ENCODE measurements around the gene NKD1. TPM values are rescaled to one million over a fixed set of nuclear protein-coding genes. Genes with fewer than 3 reads are reported as not detected.

Gene NKD1
- total and polyA plus RNA-seq, 2 donors from 2014 or later, result 1.1 to 9.9 TPM

- Histone ChIP-seq H3K9ac (ENCODE audit: low read length in 3 of 3) (no peak overlapping the region), H3K4me1 (ENCODE audit: control insufficient read depth in 2 of 3, insufficient read depth in 2 of 3, low read depth in 1 of 3, low read length in 3 of 3) (peaks cover 0 to 6% (median 0%) of the 10 kb centered on the region in 3 donors), H3K4me3 (ENCODE audit: low read length in 3 of 3) (no peak overlapping the region), H3K27ac (ENCODE audit: low read depth in 2 of 2, low read length in 2 of 2) (no peak overlapping the region), H3K36me3 (ENCODE audit: control insufficient read depth in 2 of 3, insufficient read depth in 3 of 3, low read length in 3 of 3) (no peaks in the 10 kb centered on the region), H3K9me3 (ENCODE audit: control insufficient read depth in 2 of 3, insufficient read depth in 1 of 3, low read length in 3 of 3) (no peaks in the 10 kb centered on the region), H3K27me3 (ENCODE audit: control insufficient read depth, insufficient read depth, low read length) (no peaks in the 10 kb centered on the region)
- intact Hi-C loops (cut with DNase I), result no loop called here
- TF ChIP-seq CTCF (IDR thresholded peaks at IDR 0.05; ENCODE audit: borderline replicate concordance, extremely low read depth, insufficient read depth), result no peak
- DNase-seq (no peak), FAIRE-seq (no peak)
Observed at GRCh38 chr16:50610331-50611262, 62.4 kb downstream of the NKD1 start.

GRCh38 chr16:50611332-50611934, 63.2 kb downstream of the NKD1 start:
- Histone ChIP-seq H3K9me3 (ENCODE audit: control insufficient read depth in 2 of 3, insufficient read depth in 1 of 3, low read length in 3 of 3) (no peaks in the 10 kb centered on the region), H3K27me3 (ENCODE audit: control insufficient read depth, insufficient read depth, low read length) (no peaks in the 10 kb centered on the region), H3K4me3 (ENCODE audit: low read length in 3 of 3) (no peak overlapping the region), H3K4me1 (ENCODE audit: control insufficient read depth in 2 of 3, insufficient read depth in 2 of 3, low read depth in 1 of 3, low read length in 3 of 3) (peaks cover 0 to 6% (median 0%) of the 10 kb centered on the region in 3 donors), H3K27ac (ENCODE audit: low read depth in 2 of 2, low read length in 2 of 2) (no peak overlapping the region), H3K9ac (ENCODE audit: low read length in 3 of 3) (no peak overlapping the region), H3K36me3 (ENCODE audit: control insufficient read depth in 2 of 3, insufficient read depth in 3 of 3, low read length in 3 of 3) (no peaks in the 10 kb centered on the region)
- DNase-seq (peak in 1 of 5 donors; percentile 45), FAIRE-seq (no peak)
- TF ChIP-seq CTCF (IDR thresholded peaks at IDR 0.05; ENCODE audit: borderline replicate concordance, extremely low read depth, insufficient read depth), result no peak
- intact Hi-C loops (cut with DNase I), result no loop called here

GRCh38 chr16:50611995-50612848, 64.0 kb downstream of the NKD1 start:
- no peaks in the 10 kb centered on the region for H3K27me3 ChIP-seq (ENCODE audit: control insufficient read depth, insufficient read depth, low read length)
- no peaks in the 10 kb centered on the region for H3K36me3 ChIP-seq (ENCODE audit: control insufficient read depth in 2 of 3, insufficient read depth in 3 of 3, low read length in 3 of 3)
- H3K27ac ChIP-seq (ENCODE audit: low read depth in 2 of 2, low read length in 2 of 2), result no peak overlapping the region
- H3K9ac ChIP-seq (ENCODE audit: low read length in 3 of 3), result no peak overlapping the region
- H3K4me3 ChIP-seq (ENCODE audit: low read length in 3 of 3), result no peak overlapping the region
- TF ChIP-seq CTCF (IDR thresholded peaks at IDR 0.05; ENCODE audit: borderline replicate concordance, extremely low read depth, insufficient read depth), result no peak
- peaks cover 0 to 6% (median 0%) of the 10 kb centered on the region in 3 donors for H3K4me1 ChIP-seq (ENCODE audit: control insufficient read depth in 2 of 3, insufficient read depth in 2 of 3, low read depth in 1 of 3, low read length in 3 of 3)
- H3K9me3 ChIP-seq (ENCODE audit: control insufficient read depth in 2 of 3, insufficient read depth in 1 of 3, low read length in 3 of 3), result no peaks in the 10 kb centered on the region
- intact Hi-C loops (cut with DNase I), result no loop called here
- FAIRE-seq, result no peak
- DNase-seq, result peak in 1 of 5 donors; percentile 56

All from kidney (tissue), 14 donors.